Islet precursor cell (in vitro differentiated cells): ENCODE results near the gene SLC1A5.
A peak's percentile ranks its signal among the peaks of the same experiment; 100 is the strongest.

Experiments used
- DNase-seq: peaks from one replicate; pipeline ENCODE4 v3.0.0-alpha.2; 2018

Gene SLC1A5

GRCh38 chr19:46741447-46741846 lies 46.9 kb downstream of the SLC1A5 start:
- DNase-seq: no peak

- no peak for DNase-seq
Observed at GRCh38 chr19:46739290-46739771, 49.1 kb downstream of the SLC1A5 start.

- no peak for DNase-seq
Observed at GRCh38 chr19:46737761-46738171, 50.6 kb downstream of the SLC1A5 start.

- no peak for DNase-seq
Observed at GRCh38 chr19:46737298-46737654, 51.1 kb downstream of the SLC1A5 start.

- no peak for DNase-seq
Observed at GRCh38 chr19:46736531-46737297, 51.7 kb downstream of the SLC1A5 start.

GRCh38 chr19:46733690-46734292 lies 54.6 kb downstream of the SLC1A5 start:
- DNase-seq: no peak

GRCh38 chr19:46732966-46733689 lies 55.3 kb downstream of the SLC1A5 start:
- DNase-seq: no peak

- no peak for DNase-seq
Observed at GRCh38 chr19:46732172-46732938, 56.0 kb downstream of the SLC1A5 start.

- DNase-seq: no peak
Observed at GRCh38 chr19:46731584-46731983, 56.8 kb downstream of the SLC1A5 start.

GRCh38 chr19:46731007-46731501 lies 57.3 kb downstream of the SLC1A5 start:
- DNase-seq: peak; percentile 92

GRCh38 chr19:46730595-46730994 lies 57.8 kb downstream of the SLC1A5 start:
- no peak for DNase-seq

- DNase-seq: no peak
Observed at GRCh38 chr19:46730187-46730586, 58.2 kb downstream of the SLC1A5 start.

- DNase-seq: no peak
Observed at GRCh38 chr19:46729696-46730095, 58.7 kb downstream of the SLC1A5 start.

GRCh38 chr19:46728693-46729339 lies 59.6 kb downstream of the SLC1A5 start:
- DNase-seq: peak; percentile 84

GRCh38 chr19:46728208-46728607 lies 60.2 kb downstream of the SLC1A5 start:
- no peak for DNase-seq

GRCh38 chr19:46727757-46728156 lies 60.6 kb downstream of the SLC1A5 start:
- DNase-seq: no peak

GRCh38 chr19:46726971-46727501 lies 61.4 kb downstream of the SLC1A5 start:
- DNase-seq: no peak

GRCh38 chr19:46726551-46726950 lies 61.8 kb downstream of the SLC1A5 start:
- DNase-seq: no peak

- no peak for DNase-seq
Observed at GRCh38 chr19:46725859-46726393, 62.5 kb downstream of the SLC1A5 start.

- DNase-seq: no peak
Observed at GRCh38 chr19:46725036-46725820, 63.2 kb downstream of the SLC1A5 start.
